HL-60 (cell line): ENCODE data around the gene CCL8.

Source experiments
- CTCF ChIP-seq: IDR thresholded peaks from one replicate; pipeline ENCODE4 v1.5.1; 2011; ENCODE audit warnings: low read length, control low read depth, inconsistent platforms; ENCODE audit not compliant: insufficient read depth
- POLR2AphosphoS5 ChIP-seq: IDR thresholded peaks from 2 replicates; pipeline ENCODE4 v1.6.1; 2012; ENCODE audit warnings: low read depth

- TF ChIP-seq POLR2AphosphoS5 (no peak), CTCF (no peak)
Observed at GRCh38 chr17:34305061-34305460, 14.2 kb upstream of the CCL8 start.
